Measurements from ENCODE around the gene PPM1H.

GRCh38 chr12:62668782-62669181, 266.2 kb downstream of the PPM1H start:
- no peak for TF ChIP-seq EZH2 (IDR thresholded peaks at IDR 0.05; ENCODE audit: borderline replicate concordance, low read length)
- TF ChIP-seq, protein P1, sequence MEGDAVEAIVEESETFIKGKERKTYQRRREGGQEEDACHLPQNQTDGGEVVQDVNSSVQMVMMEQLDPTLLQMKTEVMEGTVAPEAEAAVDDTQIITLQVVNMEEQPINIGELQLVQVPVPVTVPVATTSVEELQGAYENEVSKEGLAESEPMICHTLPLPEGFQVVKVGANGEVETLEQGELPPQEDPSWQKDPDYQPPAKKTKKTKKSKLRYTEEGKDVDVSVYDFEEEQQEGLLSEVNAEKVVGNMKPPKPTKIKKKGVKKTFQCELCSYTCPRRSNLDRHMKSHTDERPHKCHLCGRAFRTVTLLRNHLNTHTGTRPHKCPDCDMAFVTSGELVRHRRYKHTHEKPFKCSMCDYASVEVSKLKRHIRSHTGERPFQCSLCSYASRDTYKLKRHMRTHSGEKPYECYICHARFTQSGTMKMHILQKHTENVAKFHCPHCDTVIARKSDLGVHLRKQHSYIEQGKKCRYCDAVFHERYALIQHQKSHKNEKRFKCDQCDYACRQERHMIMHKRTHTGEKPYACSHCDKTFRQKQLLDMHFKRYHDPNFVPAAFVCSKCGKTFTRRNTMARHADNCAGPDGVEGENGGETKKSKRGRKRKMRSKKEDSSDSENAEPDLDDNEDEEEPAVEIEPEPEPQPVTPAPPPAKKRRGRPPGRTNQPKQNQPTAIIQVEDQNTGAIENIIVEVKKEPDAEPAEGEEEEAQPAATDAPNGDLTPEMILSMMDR (IDR thresholded peaks at IDR 0.05; ENCODE audit: low read length): no peak

Data from OCI-LY1 (cell line).